ENCODE measurements around the gene EHD4.

- TF ChIP-seq, protein P1, sequence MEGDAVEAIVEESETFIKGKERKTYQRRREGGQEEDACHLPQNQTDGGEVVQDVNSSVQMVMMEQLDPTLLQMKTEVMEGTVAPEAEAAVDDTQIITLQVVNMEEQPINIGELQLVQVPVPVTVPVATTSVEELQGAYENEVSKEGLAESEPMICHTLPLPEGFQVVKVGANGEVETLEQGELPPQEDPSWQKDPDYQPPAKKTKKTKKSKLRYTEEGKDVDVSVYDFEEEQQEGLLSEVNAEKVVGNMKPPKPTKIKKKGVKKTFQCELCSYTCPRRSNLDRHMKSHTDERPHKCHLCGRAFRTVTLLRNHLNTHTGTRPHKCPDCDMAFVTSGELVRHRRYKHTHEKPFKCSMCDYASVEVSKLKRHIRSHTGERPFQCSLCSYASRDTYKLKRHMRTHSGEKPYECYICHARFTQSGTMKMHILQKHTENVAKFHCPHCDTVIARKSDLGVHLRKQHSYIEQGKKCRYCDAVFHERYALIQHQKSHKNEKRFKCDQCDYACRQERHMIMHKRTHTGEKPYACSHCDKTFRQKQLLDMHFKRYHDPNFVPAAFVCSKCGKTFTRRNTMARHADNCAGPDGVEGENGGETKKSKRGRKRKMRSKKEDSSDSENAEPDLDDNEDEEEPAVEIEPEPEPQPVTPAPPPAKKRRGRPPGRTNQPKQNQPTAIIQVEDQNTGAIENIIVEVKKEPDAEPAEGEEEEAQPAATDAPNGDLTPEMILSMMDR (optimal IDR thresholded peaks at IDR 0.05 in 1 of 3, IDR thresholded peaks at IDR 0.05 in 1 of 3, conservative IDR thresholded peaks at IDR 0.05 in 1 of 3; ENCODE audit: extremely low read depth in 1 of 3, insufficient read depth in 2 of 3, low read length in 3 of 3): no peak
- TF ChIP-seq EZH2 (IDR thresholded peaks at IDR 0.05; ENCODE audit: low read length): no peak
Measured at GRCh38 chr15:41895957-41896356, 76.4 kb downstream of the EHD4 start.
